GM12801 (cell line): Measurements from ENCODE around the gene MFSD6.

Source experiments
- CTCF ChIP-seq: IDR thresholded peaks from one replicate; pipeline ENCODE4 v1.5.1; 2011; ENCODE audit warnings: control low read depth; ENCODE audit not compliant: insufficient read length; ENCODE audit errors: extremely low read depth

Gene MFSD6

GRCh38 chr2:190524928-190525327 lies 116.8 kb downstream of the MFSD6 start:
- TF ChIP-seq CTCF = no peak

GRCh38 chr2:190526105-190526750 lies 118.1 kb downstream of the MFSD6 start:
- no peak for TF ChIP-seq CTCF

GRCh38 chr2:190527214-190527613 lies 119.1 kb downstream of the MFSD6 start:
- no peak for TF ChIP-seq CTCF

- no peak for TF ChIP-seq CTCF
Measured at GRCh38 chr2:190527918-190528317, 119.8 kb downstream of the MFSD6 start.

- TF ChIP-seq CTCF = no peak
Measured at GRCh38 chr2:190528521-190529001, 120.4 kb downstream of the MFSD6 start.

GRCh38 chr2:190529486-190530247 lies 121.5 kb downstream of the MFSD6 start:
- TF ChIP-seq CTCF = no peak

- TF ChIP-seq CTCF = no peak
Measured at GRCh38 chr2:190530248-190530900, 122.2 kb downstream of the MFSD6 start.
